Activated CD4-positive, alpha-beta T cell treated with anti-CD3 and anti-CD28 coated beads, Interleukin-2, amount 10 ng/mL, durations not matched to agents 24 days and 14 days (primary cell): ENCODE results near the gene GLIPR1L2. TPM values are rescaled to one million over a fixed set of nuclear protein-coding genes. Genes with fewer than 3 reads are reported as not detected.
"Not testable (repeated sequence)": the region's sequence is repeated elsewhere in the genome, so short reads cannot be mapped to it uniquely, and the experiment has no call there.

Experiments
- DNase-seq: peaks from one replicate; pipeline ENCODE4 v3.0.0; 2022
- H3K27ac Mint-ChIP-seq: one replicate; pipeline ENCODE4 v1.8.0; 2022; ENCODE audit warnings: mild to moderate bottlenecking, mixed read lengths
- H3K27me3 Mint-ChIP-seq: one replicate; pipeline ENCODE4 v1.8.0; 2022; ENCODE audit warnings: mixed read lengths
- H3K36me3 Mint-ChIP-seq: one replicate; pipeline ENCODE4 v1.8.0; 2022; ENCODE audit warnings: low read depth, mild to moderate bottlenecking, mixed read lengths
- H3K4me1 Mint-ChIP-seq: one replicate; pipeline ENCODE4 v1.8.0; 2021; ENCODE audit warnings: mixed read lengths
- H3K4me3 Mint-ChIP-seq: one replicate; pipeline ENCODE4 v1.8.0; 2022; ENCODE audit warnings: mild to moderate bottlenecking, moderate library complexity, mixed read lengths
- H3K9me3 Mint-ChIP-seq: one replicate; pipeline ENCODE4 v1.8.0; 2021; ENCODE audit warnings: mixed read lengths
- intact Hi-C: fragments of 100-400 bp; cut with micrococcal nuclease; formaldehyde crosslinking; loops from one replicate; pipeline ENCODE4 v1.15.1; 2023
- total RNA-seq: library from RNA; stranded (reverse); gene quantifications from 2 replicates; pipeline ENCODE4 v1.2.3, GENCODE V29; 2022

GLIPR1L2 gene
- total RNA-seq, 1 donor from 2014 or later, result not detected

- DNase-seq, result no peak
- Mint-ChIP-seq H3K9me3 (peaks cover 3% of the 10 kb centered on the region), H3K27me3 (no peaks in the 10 kb centered on the region), H3K4me1 (peaks cover 24% of the 10 kb centered on the region), H3K36me3 (no peaks in the 10 kb centered on the region), H3K4me3 (peak overlapping the region; percentile 94), H3K27ac (peak overlapping the region; percentile 92)
- intact Hi-C loops, result loop anchor here (2.0 to 10.0 kb wide), 5 partner anchors 56 to 1164 kb away; partner anchors contain the start of genes GLIPR1L1, OSBPL8 and PHLDA1
These were observed 562 bp upstream of the GLIPR1L2 start for GRCh38 chr12:75390156-75390898.

DNA sequence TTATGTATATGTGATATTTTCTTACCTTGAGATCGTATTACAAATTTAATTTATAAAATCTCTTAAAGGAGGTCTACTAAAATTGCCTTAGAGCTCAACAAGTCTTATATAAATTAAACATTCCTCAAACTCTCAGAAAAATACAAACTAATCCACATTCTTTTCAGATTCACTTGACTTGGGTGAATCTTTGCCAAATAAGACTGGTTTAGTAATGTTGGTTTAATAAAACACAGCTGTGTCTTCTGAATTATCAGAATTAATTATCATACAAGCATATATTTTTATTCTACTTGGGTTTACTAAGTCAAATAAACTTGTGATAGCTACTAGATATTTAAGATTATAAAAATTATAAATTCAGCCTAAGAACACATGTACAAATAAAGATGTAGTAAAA is 13.3 kb downstream of the GLIPR1L2 start:
- H3K4me3 Mint-ChIP-seq, result no peak overlapping the region
- intact Hi-C loops, result no loop called here
- H3K9me3 Mint-ChIP-seq, result peaks cover 4% of the 10 kb centered on the region
- no peak for DNase-seq
- H3K4me1 Mint-ChIP-seq, result no peaks in the 10 kb centered on the region
- no peaks in the 10 kb centered on the region for H3K27me3 Mint-ChIP-seq
- H3K36me3 Mint-ChIP-seq, result no peaks in the 10 kb centered on the region
- H3K27ac Mint-ChIP-seq, result no peak overlapping the region

GRCh38 chr12:75407683-75408082 is 16.8 kb downstream of the GLIPR1L2 start:
- H3K4me1 Mint-ChIP-seq, result no peaks in the 10 kb centered on the region

GRCh38 chr12:75409830-75410229 is 18.9 kb downstream of the GLIPR1L2 start:
- no peaks in the 10 kb centered on the region for H3K4me1 Mint-ChIP-seq
- peaks cover 4% of the 10 kb centered on the region for H3K9me3 Mint-ChIP-seq
- H3K36me3 Mint-ChIP-seq, result no peaks in the 10 kb centered on the region
- intact Hi-C loops, result no loop called here
- H3K27me3 Mint-ChIP-seq, result peaks cover 4% of the 10 kb centered on the region
- no peak for DNase-seq
- H3K4me3 Mint-ChIP-seq, result no peak overlapping the region
- H3K27ac Mint-ChIP-seq, result no peak overlapping the region

More at GRCh38 chr12:75407683-75408082, 16.8 kb downstream of the GLIPR1L2 start:
- no peak overlapping the region for H3K27ac Mint-ChIP-seq
- H3K4me3 Mint-ChIP-seq, result no peak overlapping the region
- H3K27me3 Mint-ChIP-seq, result peaks cover 2% of the 10 kb centered on the region
- no peak for DNase-seq
- H3K36me3 Mint-ChIP-seq, result no peaks in the 10 kb centered on the region
- H3K9me3 Mint-ChIP-seq, result peaks cover 4% of the 10 kb centered on the region
- intact Hi-C loops, result no loop called here

- DNase-seq, result no peak
- no peaks in the 10 kb centered on the region for H3K9me3 Mint-ChIP-seq
- no peak overlapping the region for H3K4me3 Mint-ChIP-seq
- H3K27me3 Mint-ChIP-seq, result peaks cover 6% of the 10 kb centered on the region
- no peaks in the 10 kb centered on the region for H3K4me1 Mint-ChIP-seq
- H3K27ac Mint-ChIP-seq, result no peak overlapping the region
- H3K36me3 Mint-ChIP-seq, result no peaks in the 10 kb centered on the region
- intact Hi-C loops, result no loop called here
These were observed 23.8 kb downstream of the GLIPR1L2 start for GRCh38 chr12:75414671-75415070.

DNA sequence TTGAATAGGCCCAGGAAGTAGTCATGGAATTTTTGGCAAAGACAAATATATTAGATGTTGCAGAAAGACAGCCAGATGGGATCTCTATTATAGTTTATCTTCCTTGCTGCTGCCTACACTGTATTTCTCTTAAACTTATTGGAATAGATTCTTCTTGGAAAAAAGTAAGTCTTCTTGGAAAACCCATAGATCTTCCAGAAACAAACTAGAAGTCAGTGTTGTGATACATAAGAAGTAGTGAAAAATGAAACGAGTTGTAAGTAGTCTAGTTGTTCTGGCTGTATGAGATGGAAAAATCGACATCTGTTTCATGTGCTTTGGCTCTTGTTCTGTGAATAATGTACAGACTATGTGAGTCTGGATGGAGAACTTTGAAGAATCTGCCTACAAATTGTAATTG is 29.0 kb downstream of the GLIPR1L2 start:
- intact Hi-C loops, result no loop called here
- Mint-ChIP-seq H3K9me3 (peaks cover 2% of the 10 kb centered on the region), H3K27ac (no peak overlapping the region), H3K4me3 (no peak overlapping the region), H3K4me1 (no peaks in the 10 kb centered on the region), H3K27me3 (peaks cover 3% of the 10 kb centered on the region), H3K36me3 (no peaks in the 10 kb centered on the region)
- DNase-seq, result no peak

- peaks cover 17% of the 10 kb centered on the region for H3K9me3 Mint-ChIP-seq
- no peak overlapping the region for H3K27ac Mint-ChIP-seq
- no peak for DNase-seq
- H3K36me3 Mint-ChIP-seq, result no peaks in the 10 kb centered on the region
- H3K4me1 Mint-ChIP-seq, result no peaks in the 10 kb centered on the region
- no peak overlapping the region for H3K4me3 Mint-ChIP-seq
- intact Hi-C loops, result no loop called here
- H3K27me3 Mint-ChIP-seq, result peaks cover 2% of the 10 kb centered on the region
These were observed 36.6 kb downstream of the GLIPR1L2 start for GRCh38 chr12:75427491-75427890.

GRCh38 chr12:75428767-75429166 is 37.9 kb downstream of the GLIPR1L2 start:
- Mint-ChIP-seq H3K36me3 (no peaks in the 10 kb centered on the region), H3K4me1 (no peaks in the 10 kb centered on the region), H3K9me3 (peaks cover 17% of the 10 kb centered on the region), H3K27me3 (peaks cover 2% of the 10 kb centered on the region), H3K27ac (no peak overlapping the region), H3K4me3 (no peak overlapping the region)
- DNase-seq, result no peak
- intact Hi-C loops, result no loop called here

DNA sequence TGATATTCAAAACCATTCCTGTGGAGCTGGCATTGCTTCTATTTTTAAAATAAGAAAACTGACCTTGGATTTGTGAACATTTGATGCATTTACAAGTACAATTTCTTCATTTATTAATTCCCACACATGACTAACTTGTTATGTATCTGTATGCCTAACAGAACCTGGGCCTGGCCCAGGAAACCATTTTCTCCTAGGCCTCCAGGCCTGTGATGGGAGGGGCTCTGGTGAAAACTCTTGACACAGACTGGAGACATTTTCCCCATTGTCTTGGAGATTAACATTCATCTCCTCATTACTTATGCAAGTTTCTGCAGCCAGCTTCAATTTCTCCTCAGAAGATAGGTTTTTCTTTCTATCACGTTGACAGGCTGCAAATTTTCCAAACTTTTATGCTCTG is 42.0 kb downstream of the GLIPR1L2 start:
- intact Hi-C loops, result no loop called here
- no peak overlapping the region for H3K27ac Mint-ChIP-seq
- DNase-seq, result no peak
- H3K9me3 Mint-ChIP-seq, result peaks cover 12% of the 10 kb centered on the region
- H3K27me3 Mint-ChIP-seq, result peaks cover 2% of the 10 kb centered on the region
- no peak overlapping the region for H3K4me3 Mint-ChIP-seq
- no peaks in the 10 kb centered on the region for H3K36me3 Mint-ChIP-seq
- peaks cover 2% of the 10 kb centered on the region for H3K4me1 Mint-ChIP-seq

- peaks cover 8% of the 10 kb centered on the region for H3K4me1 Mint-ChIP-seq
- DNase-seq, result no peak
- H3K9me3 Mint-ChIP-seq, result peaks cover 16% of the 10 kb centered on the region
- no peak overlapping the region for H3K4me3 Mint-ChIP-seq
- peaks cover 5% of the 10 kb centered on the region for H3K27me3 Mint-ChIP-seq
- no peaks in the 10 kb centered on the region for H3K36me3 Mint-ChIP-seq
- H3K27ac Mint-ChIP-seq, result no peak overlapping the region
- intact Hi-C loops, result no loop called here
These were observed 46.7 kb downstream of the GLIPR1L2 start for GRCh38 chr12:75437564-75437963.

DNA sequence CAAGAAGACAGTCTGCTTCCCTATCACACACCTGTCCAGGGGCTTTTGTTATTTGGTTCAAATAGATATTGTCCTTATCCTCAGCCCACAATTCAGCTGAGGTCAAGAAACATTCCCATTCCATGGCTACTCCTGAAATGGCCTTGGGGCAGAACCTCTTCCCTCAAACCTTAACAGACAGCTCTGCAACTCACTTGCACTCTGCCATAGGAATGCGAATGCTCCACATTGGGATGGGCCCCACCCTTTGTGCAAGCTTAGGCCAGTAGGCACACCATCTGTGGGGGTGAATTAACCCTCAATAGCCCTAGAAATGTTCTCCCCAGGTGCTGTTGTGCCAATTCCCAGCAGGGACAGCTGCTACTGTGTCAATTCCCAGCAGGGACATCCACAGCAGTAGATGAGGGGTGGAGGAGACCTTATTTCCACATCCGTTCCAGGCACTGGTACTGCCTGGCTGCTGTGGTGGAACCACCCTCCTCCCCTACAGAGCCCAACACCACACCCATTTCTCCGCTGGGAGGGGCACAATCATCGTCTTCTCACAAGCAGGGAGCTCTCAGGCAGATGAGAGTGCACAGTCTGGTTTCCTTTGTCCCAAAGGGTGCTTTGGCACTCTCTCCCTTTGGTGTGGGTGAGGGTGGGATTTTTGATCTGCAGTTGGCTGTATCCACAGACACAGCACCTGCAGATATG is 47.3 kb downstream of the GLIPR1L2 start:
- DNase-seq, result peak; percentile 75
- peaks cover 8% of the 10 kb centered on the region for H3K4me1 Mint-ChIP-seq
- H3K4me3 Mint-ChIP-seq, result no peak overlapping the region
- peaks cover 7% of the 10 kb centered on the region for H3K27me3 Mint-ChIP-seq
- intact Hi-C loops, result no loop called here
- peaks cover 16% of the 10 kb centered on the region for H3K9me3 Mint-ChIP-seq
- no peak overlapping the region for H3K27ac Mint-ChIP-seq
- H3K36me3 Mint-ChIP-seq, result no peaks in the 10 kb centered on the region

- Mint-ChIP-seq H3K9me3 (peaks cover 14% of the 10 kb centered on the region), H3K27ac (no peak overlapping the region), H3K27me3 (peaks cover 10% of the 10 kb centered on the region), H3K4me3 (no peak overlapping the region), H3K4me1 (peaks cover 8% of the 10 kb centered on the region), H3K36me3 (no peaks in the 10 kb centered on the region)
- intact Hi-C loops, result no loop called here
- no peak for DNase-seq
These were observed 48.2 kb downstream of the GLIPR1L2 start for GRCh38 chr12:75439048-75439447.

- peaks cover 8% of the 10 kb centered on the region for H3K4me1 Mint-ChIP-seq
- DNase-seq, result no peak
- peaks cover 10% of the 10 kb centered on the region for H3K27me3 Mint-ChIP-seq
- intact Hi-C loops, result no loop called here
- no peak overlapping the region for H3K4me3 Mint-ChIP-seq
- no peak overlapping the region for H3K27ac Mint-ChIP-seq
- H3K9me3 Mint-ChIP-seq, result peaks cover 12% of the 10 kb centered on the region
- no peaks in the 10 kb centered on the region for H3K36me3 Mint-ChIP-seq
These were observed 49.0 kb downstream of the GLIPR1L2 start for GRCh38 chr12:75439930-75440329.

GRCh38 chr12:75441687-75442449 is 51.0 kb downstream of the GLIPR1L2 start:
- H3K27ac Mint-ChIP-seq, DNase-seq, H3K4me3 Mint-ChIP-seq, H3K4me1 Mint-ChIP-seq, intact Hi-C loops, H3K36me3 Mint-ChIP-seq: not testable (repeated sequence)
- peaks cover 13% of the 10 kb centered on the region for H3K27me3 Mint-ChIP-seq
- peaks cover 12% of the 10 kb centered on the region for H3K9me3 Mint-ChIP-seq
